HepG2 (cell line): ENCODE measurements around the gene ARMH1. TPM values are rescaled to one million over a fixed set of nuclear protein-coding genes. Genes with fewer than 3 reads are reported as not detected.
A peak's percentile ranks its signal among the peaks of the same experiment; 100 is the strongest.

ENCODE experiments used
- AHR ChIP-seq: IDR thresholded peaks from 2 replicates; pipeline ENCODE4 v1.6.1; 2018; ENCODE audit warnings: missing genetic modification reagents, missing compliant biosample characterization
- ATF2 ChIP-seq: sonication (generic); formaldehyde crosslinking; IDR thresholded peaks from 2 replicates; pipeline ENCODE4 v1.4.0; 2020; ENCODE audit warnings: missing genetic modification reagents
- BRF2 ChIP-seq: sonication (generic); formaldehyde crosslinking; IDR thresholded peaks from 2 replicates; pipeline ENCODE4 v1.8.1; 2022; ENCODE audit warnings: mild to moderate bottlenecking, missing genetic modification reagents
- DBP ChIP-seq: sonication (generic); formaldehyde crosslinking; IDR thresholded peaks from 2 replicates; pipeline ENCODE4 v1.4.0; 2020; ENCODE audit warnings: missing genetic modification reagents; ENCODE audit errors: not compliant biosample characterization
- E2F5 ChIP-seq: sonication (generic); formaldehyde crosslinking; conservative IDR thresholded peaks from 2 replicates; pipeline ENCODE4 v1.4.0; 2020; ENCODE audit warnings: missing genetic modification reagents
- FOXO1 ChIP-seq: sonication (generic); formaldehyde crosslinking; IDR thresholded peaks from 2 replicates; pipeline ENCODE4 v1.4.0; 2020; ENCODE audit warnings: missing genetic modification reagents
- NFYB ChIP-seq: sonication (generic); formaldehyde crosslinking; IDR thresholded peaks from 2 replicates; pipeline ENCODE4 v1.4.0; 2020; ENCODE audit warnings: missing genetic modification reagents
- SP2 ChIP-seq: sonication (generic); formaldehyde crosslinking; IDR thresholded peaks from 2 replicates; pipeline ENCODE4 v1.5.1; 2020; ENCODE audit warnings: mild to moderate bottlenecking, missing genetic modification reagents
- ZBTB2 ChIP-seq: sonication (generic); formaldehyde crosslinking; IDR thresholded peaks from 2 replicates; pipeline ENCODE4 v1.8.0; 2022; ENCODE audit warnings: low read depth, missing genetic modification reagents
- ZNF431 ChIP-seq: sonication (generic); formaldehyde crosslinking; IDR thresholded peaks from 2 replicates; pipeline ENCODE4 v1.9.0; 2022; ENCODE audit warnings: missing genetic modification reagents, low read depth, mild to moderate bottlenecking, borderline replicate concordance
- ZNF629 ChIP-seq: sonication (generic); formaldehyde crosslinking; conservative IDR thresholded peaks from 2 replicates; pipeline ENCODE4 v1.5.0; 2020; ENCODE audit warnings: missing genetic modification reagents
- ZNF891 ChIP-seq: sonication (generic); formaldehyde crosslinking; IDR thresholded peaks from 2 replicates; pipeline ENCODE4 v1.5.0; 2020; ENCODE audit warnings: mild to moderate bottlenecking, missing genetic modification reagents
- polyA plus RNA-seq, 8 experiments: library from polyadenylated mRNA; depleted of rRNA in 3 of 8; stranded (reverse) in 7 of 8; unstranded in 1 of 8; fragments of >200 nt; fragmentation: Illumina TruSeq in 4 of 8; extraction: Trizol in 4 of 8; gene quantifications; 2 replicates each; pipeline versions ENCODE4 v1.2.1 to v1.2.3, GENCODE V29; 2011 to 2016; ENCODE audit warnings: low read depth in 4 of 8, missing spikeins in 1 of 8, mixed read lengths in 1 of 8; ENCODE audit not compliant: insufficient read depth in 1 of 8
- total RNA-seq, 5 experiments: library from RNA; depleted of rRNA; stranded (reverse); fragments of >200 nt; fragmentation: Illumina TruSeq; extraction: Trizol; gene quantifications; 2 replicates each; pipeline ENCODE4 v1.2.3, GENCODE V29; 2016; ENCODE audit warnings: low read depth in 1 of 5

ARMH1 gene
- total and polyA plus RNA-seq, 2 of the 13 experiments (the other 11 are each of a cell fraction or from before 2014, with no cell fraction given) = 0.69 TPM; not detected in 1

- no peak for TF ChIP-seq DBP (CRISPR knock-in tag)
- peak; percentile 96 for TF ChIP-seq FOXO1 (CRISPR knock-in tag)
- TF ChIP-seq ZNF629 = no peak; the same call in 1 of the 2 replicates
- TF ChIP-seq ZNF431 (CRISPR knock-in tag) = 0 out of 2 replicates have a peak, but pooled peaks have one; percentile 62
- no peak for TF ChIP-seq BRF2 (CRISPR knock-in tag)
- 0 out of 2 replicates have a peak, but pooled peaks have one; percentile 16 for TF ChIP-seq SP2 (CRISPR knock-in tag)
- no peak; the same call in 1 of the 2 replicates for TF ChIP-seq NFYB (CRISPR knock-in tag)
- no peak for TF ChIP-seq ZBTB2 (CRISPR knock-in tag)
- no peak for TF ChIP-seq AHR (CRISPR knock-in tag)
- peak; percentile 61 for TF ChIP-seq ATF2
- TF ChIP-seq E2F5 = no peak
- no peak for TF ChIP-seq ZNF891 (CRISPR knock-in tag)
These were observed 7.7 kb downstream of the ARMH1 start (continued) for GRCh38 chr1:44681905-44682882.
